Measurements from ENCODE around the gene XPR1.

DNA sequence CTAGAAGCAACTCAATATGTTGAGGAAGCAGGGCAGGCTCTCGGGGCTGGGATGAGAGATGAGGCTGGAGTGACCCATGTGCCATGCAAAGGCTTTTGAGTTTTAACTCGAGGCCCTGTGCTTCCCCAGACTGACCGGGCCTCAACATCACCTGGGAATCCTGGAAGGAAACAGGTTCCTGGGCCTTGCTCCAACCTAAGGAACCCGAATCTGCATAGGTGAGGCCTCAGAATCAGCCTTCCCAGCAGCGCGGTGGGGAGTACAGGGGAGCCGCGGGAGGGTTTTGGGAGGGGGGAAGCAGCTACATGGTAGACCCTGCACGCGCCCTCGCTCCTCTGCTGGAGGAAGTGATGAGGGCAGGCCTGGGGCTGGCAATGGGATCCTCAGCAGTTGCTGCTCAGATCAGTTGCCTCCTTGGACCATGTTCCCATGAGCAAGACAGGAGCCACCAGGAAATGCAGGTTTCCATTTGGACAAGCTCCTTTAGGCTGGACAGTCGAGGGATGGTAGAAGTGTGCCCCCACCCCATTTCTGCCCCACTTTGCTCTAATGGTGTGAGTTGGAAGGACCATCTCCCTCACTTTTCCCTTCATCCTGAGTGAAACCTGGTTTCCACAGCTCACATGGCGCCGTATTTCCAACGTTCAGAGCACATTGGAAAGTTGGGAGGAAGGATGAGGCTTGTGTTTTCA is 276.4 kb downstream of the XPR1 start:
- TF ChIP-seq EZH2 (IDR thresholded peaks at IDR 0.05; ENCODE audit: borderline replicate concordance, low read depth, low read length, poor library complexity, severe bottlenecking), result no peak
- TF ChIP-seq, protein P1, sequence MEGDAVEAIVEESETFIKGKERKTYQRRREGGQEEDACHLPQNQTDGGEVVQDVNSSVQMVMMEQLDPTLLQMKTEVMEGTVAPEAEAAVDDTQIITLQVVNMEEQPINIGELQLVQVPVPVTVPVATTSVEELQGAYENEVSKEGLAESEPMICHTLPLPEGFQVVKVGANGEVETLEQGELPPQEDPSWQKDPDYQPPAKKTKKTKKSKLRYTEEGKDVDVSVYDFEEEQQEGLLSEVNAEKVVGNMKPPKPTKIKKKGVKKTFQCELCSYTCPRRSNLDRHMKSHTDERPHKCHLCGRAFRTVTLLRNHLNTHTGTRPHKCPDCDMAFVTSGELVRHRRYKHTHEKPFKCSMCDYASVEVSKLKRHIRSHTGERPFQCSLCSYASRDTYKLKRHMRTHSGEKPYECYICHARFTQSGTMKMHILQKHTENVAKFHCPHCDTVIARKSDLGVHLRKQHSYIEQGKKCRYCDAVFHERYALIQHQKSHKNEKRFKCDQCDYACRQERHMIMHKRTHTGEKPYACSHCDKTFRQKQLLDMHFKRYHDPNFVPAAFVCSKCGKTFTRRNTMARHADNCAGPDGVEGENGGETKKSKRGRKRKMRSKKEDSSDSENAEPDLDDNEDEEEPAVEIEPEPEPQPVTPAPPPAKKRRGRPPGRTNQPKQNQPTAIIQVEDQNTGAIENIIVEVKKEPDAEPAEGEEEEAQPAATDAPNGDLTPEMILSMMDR (conservative IDR thresholded peaks at IDR 0.05; ENCODE audit: low read depth, low read length), result no peak
